ENCODE measurements around the gene PBX4. TPM values are rescaled to one million over a fixed set of nuclear protein-coding genes. Genes with fewer than 3 reads are reported as not detected.

Gene PBX4
- total RNA-seq, 3 donors from 2014 or later (not counting 1 experiment from before 2014, with no cell fraction given): 10.7 to 15.9 (median 11.1) TPM

DNA sequence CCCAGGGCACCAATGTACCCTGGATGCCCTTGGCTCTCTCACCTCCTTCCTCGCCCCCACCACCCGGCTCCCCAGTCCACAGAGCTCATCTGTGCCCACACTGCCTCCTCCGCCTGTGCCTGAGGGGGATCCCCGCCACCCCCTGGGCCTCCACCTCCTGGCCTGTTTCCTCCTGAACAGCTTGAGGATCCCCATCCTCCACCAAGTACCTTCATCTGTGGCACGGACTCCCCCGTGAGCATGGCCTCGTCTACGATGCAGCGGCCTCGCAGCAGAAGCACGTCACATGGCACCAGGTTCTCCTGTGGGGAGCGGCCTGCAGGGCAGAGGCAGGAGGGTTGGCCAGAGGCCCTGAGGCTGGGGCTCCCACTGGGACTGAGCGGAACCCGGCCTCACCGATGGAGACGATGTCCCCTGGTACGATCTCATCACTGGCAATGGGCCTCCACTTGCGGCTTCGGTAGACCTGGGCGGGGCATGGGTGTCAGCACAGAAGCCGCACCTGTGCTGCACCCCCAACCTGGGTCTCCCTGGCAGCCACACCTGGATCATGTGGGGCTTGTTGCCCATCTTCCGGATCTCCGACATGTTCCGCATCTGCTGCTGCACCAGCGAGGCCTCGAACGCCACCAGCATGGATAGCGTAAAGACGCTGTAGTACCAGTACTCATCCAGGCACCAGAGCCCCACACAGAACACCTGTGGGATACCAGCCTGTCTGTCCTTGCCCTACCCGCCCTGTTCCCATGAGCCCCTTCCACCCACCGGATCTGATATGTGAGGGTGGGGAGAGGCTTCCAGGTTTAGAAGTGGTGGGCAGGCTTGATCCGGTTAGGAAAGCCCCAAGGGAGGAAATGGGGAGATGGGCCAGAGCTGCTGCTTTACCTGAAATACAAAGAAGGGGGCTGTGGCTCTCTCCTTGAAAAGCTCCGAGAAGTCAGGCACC lies 38.2 kb upstream of the PBX4 start:
- TF ChIP-seq, protein P1, sequence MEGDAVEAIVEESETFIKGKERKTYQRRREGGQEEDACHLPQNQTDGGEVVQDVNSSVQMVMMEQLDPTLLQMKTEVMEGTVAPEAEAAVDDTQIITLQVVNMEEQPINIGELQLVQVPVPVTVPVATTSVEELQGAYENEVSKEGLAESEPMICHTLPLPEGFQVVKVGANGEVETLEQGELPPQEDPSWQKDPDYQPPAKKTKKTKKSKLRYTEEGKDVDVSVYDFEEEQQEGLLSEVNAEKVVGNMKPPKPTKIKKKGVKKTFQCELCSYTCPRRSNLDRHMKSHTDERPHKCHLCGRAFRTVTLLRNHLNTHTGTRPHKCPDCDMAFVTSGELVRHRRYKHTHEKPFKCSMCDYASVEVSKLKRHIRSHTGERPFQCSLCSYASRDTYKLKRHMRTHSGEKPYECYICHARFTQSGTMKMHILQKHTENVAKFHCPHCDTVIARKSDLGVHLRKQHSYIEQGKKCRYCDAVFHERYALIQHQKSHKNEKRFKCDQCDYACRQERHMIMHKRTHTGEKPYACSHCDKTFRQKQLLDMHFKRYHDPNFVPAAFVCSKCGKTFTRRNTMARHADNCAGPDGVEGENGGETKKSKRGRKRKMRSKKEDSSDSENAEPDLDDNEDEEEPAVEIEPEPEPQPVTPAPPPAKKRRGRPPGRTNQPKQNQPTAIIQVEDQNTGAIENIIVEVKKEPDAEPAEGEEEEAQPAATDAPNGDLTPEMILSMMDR (IDR thresholded peaks at IDR 0.05): no peak
- no peaks in the 10 kb centered on the region for H3K27me3 ChIP-seq (ENCODE audit: control insufficient read depth, insufficient read depth, low read length)
- no peak overlapping the region for H3K27ac ChIP-seq (ENCODE audit: low read length)
- intact Hi-C loops (cut with micrococcal nuclease): no loop called here
- no peaks in the 10 kb centered on the region for H3K9me3 ChIP-seq (ENCODE audit: control insufficient read depth, insufficient read depth, low read length)
- DNase-seq (no peak), ATAC-seq (no peak)
- Mint-ChIP-seq H3K36me3 (no peaks in the 10 kb centered on the region), H3K27ac (no peak overlapping the region), H3K4me1 (peaks cover 9 to 15% of the 10 kb centered on the region in 2 donors), H3K27me3 (ENCODE audit: low read depth in 2 of 2) (no peaks in the 10 kb centered on the region), H3K9me3 (no peaks in the 10 kb centered on the region), H3K4me3 (no peak overlapping the region)
- no peak overlapping the region for H3K4me3 ChIP-seq (ENCODE audit: low read length)
- H3K4me1 ChIP-seq (ENCODE audit: control insufficient read depth, insufficient read depth, low read length): peaks cover 8% of the 10 kb centered on the region
- H3K36me3 ChIP-seq (ENCODE audit: control insufficient read depth, insufficient read depth, low read length): peaks cover 79% of the 10 kb centered on the region
- WGBS (ENCODE audit: insufficient coverage): 97% methylated on average over 33 of the region's 33 CpGs

DNA sequence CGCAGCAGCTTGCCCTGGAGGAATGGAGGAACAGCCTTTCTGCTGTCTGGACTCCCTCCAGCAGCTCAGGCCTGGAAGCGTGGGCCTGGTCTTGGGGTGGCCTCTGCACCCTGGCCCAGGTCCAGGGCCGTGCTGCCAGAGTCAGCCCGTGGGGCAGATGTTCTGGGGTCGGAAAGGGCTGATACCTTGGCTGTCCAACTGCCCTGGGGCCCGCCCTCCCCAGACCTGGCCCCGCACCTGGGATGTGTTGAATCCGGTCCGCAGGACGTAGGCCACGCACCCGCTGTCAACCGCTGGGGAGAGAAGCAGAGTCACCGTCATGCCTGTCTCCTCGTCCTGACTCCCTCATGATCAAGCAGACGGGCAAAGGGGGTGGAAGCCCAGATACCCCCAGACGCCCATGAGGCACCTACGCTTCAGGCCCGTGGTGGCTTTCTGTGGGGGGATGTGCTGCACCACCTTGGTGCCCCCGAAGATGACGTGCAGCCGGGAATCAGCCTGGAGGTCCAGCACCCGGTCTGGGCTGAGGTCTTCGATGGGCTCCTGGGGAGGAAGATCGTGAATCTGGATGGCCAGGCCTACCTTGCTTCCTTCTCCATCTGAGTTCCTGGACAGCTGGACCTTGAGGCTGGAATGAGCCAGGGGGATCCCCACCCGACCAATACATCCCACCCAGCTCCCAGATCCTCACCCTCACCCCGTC lies 37.3 kb upstream of the PBX4 start:
- 98% methylated on average over 27 of the region's 27 CpGs for WGBS (ENCODE audit: insufficient coverage)
- no peak for DNase-seq
- no peak overlapping the region for H3K27ac Mint-ChIP-seq

GRCh38 chr19:19655051-19655594 lies 36.6 kb upstream of the PBX4 start:
- Mint-ChIP-seq H3K36me3 (no peaks in the 10 kb centered on the region), H3K9me3 (no peaks in the 10 kb centered on the region), H3K4me3 (no peak overlapping the region), H3K4me1 (peaks cover 0 to 9% of the 10 kb centered on the region in 2 donors), H3K27me3 (ENCODE audit: low read depth in 2 of 2) (no peaks in the 10 kb centered on the region), H3K27ac (no peak overlapping the region)
- Histone ChIP-seq H3K9me3 (ENCODE audit: control insufficient read depth, insufficient read depth, low read length) (no peaks in the 10 kb centered on the region), H3K27ac (ENCODE audit: low read length) (no peak overlapping the region), H3K36me3 (ENCODE audit: control insufficient read depth, insufficient read depth, low read length) (peaks cover 89% of the 10 kb centered on the region), H3K4me3 (ENCODE audit: low read length) (no peak overlapping the region), H3K4me1 (ENCODE audit: control insufficient read depth, insufficient read depth, low read length) (no peaks in the 10 kb centered on the region), H3K27me3 (ENCODE audit: control insufficient read depth, insufficient read depth, low read length) (no peaks in the 10 kb centered on the region)
- TF ChIP-seq, protein P1 (IDR thresholded peaks at IDR 0.05): no peak
- no peak for ATAC-seq
- 97% methylated on average over 22 of the region's 22 CpGs for WGBS (ENCODE audit: insufficient coverage)
- DNase-seq: no peak
- intact Hi-C loops (cut with micrococcal nuclease): no loop called here

More for the DNA sequence above, 37.3 kb upstream of the PBX4 start:
- intact Hi-C loops (cut with micrococcal nuclease): no loop called here
- no peaks in the 10 kb centered on the region for H3K4me1 ChIP-seq (ENCODE audit: control insufficient read depth, insufficient read depth, low read length)
- no peaks in the 10 kb centered on the region for H3K9me3 Mint-ChIP-seq
- no peak overlapping the region for H3K27ac ChIP-seq (ENCODE audit: low read length)
- peaks cover 88% of the 10 kb centered on the region for H3K36me3 ChIP-seq (ENCODE audit: control insufficient read depth, insufficient read depth, low read length)
- ATAC-seq: no peak
- no peaks in the 10 kb centered on the region for H3K9me3 ChIP-seq (ENCODE audit: control insufficient read depth, insufficient read depth, low read length)
- TF ChIP-seq, protein P1 (IDR thresholded peaks at IDR 0.05): no peak
- no peak overlapping the region for H3K4me3 Mint-ChIP-seq
- H3K36me3 Mint-ChIP-seq: no peaks in the 10 kb centered on the region
- no peaks in the 10 kb centered on the region for H3K27me3 ChIP-seq (ENCODE audit: control insufficient read depth, insufficient read depth, low read length)
- no peaks in the 10 kb centered on the region for H3K27me3 Mint-ChIP-seq (ENCODE audit: low read depth in 2 of 2)
- H3K4me3 ChIP-seq (ENCODE audit: low read length): no peak overlapping the region
- peaks cover under 1 to 6% of the 10 kb centered on the region in 2 donors for H3K4me1 Mint-ChIP-seq
